Measurements from ENCODE around the gene OLFM2. TPM values are rescaled to one million over a fixed set of nuclear protein-coding genes. Genes with fewer than 3 reads are reported as not detected.
"Not testable (repeated sequence)": the region's sequence is repeated elsewhere in the genome, so short reads cannot be mapped to it uniquely, and the experiment has no call there.

Gene OLFM2
- polyA plus RNA-seq, 1 donor from 2014 or later, result 68.6 TPM

- H2AFZ ChIP-seq (ENCODE audit: low read depth, low read length), result no peak overlapping the region
- H3F3A ChIP-seq (ENCODE audit: insufficient read depth, low read length, poor library complexity, severe bottlenecking), result no peaks in the 10 kb centered on the region
- no peak overlapping the region for H3K27ac ChIP-seq (ENCODE audit: low read length)
- no peak overlapping the region for H3K4me2 ChIP-seq (ENCODE audit: low read length)
- no peak overlapping the region for H3K9ac ChIP-seq (ENCODE audit: low read length)
- no peaks in the 10 kb centered on the region for H3K36me3 ChIP-seq (ENCODE audit: insufficient read depth, low read length)
- no peaks in the 10 kb centered on the region for H3K9me2 ChIP-seq (ENCODE audit: insufficient read depth, low read length)
- H4K20me1 ChIP-seq (ENCODE audit: insufficient read depth), result no peaks in the 10 kb centered on the region
- peak; percentile 63 for TF ChIP-seq CTCF (IDR thresholded peaks at IDR 0.05; ENCODE audit: poor library complexity, severe bottlenecking)
- TF ChIP-seq SMC3 (conservative IDR thresholded peaks at IDR 0.05; ENCODE audit: poor library complexity), result peak; percentile 54
- TF ChIP-seq RAD21 (conservative IDR thresholded peaks at IDR 0.05), result peak; percentile 53
- TF ChIP-seq MXI1 (conservative IDR thresholded peaks at IDR 0.05; ENCODE audit: poor library complexity, severe bottlenecking), result no peak
- H3K9me3 ChIP-seq (ENCODE audit: low read length), result no peaks in the 10 kb centered on the region
- no peaks in the 10 kb centered on the region for H3K27me3 ChIP-seq (ENCODE audit: insufficient read depth, low read depth, low read length)
- H3K4me3 ChIP-seq (ENCODE audit: low read length), result no peak overlapping the region
- H3K79me2 ChIP-seq (replicated peaks; ENCODE audit: insufficient read depth, low read length), result no peaks in the 10 kb centered on the region
Measured at GRCh38 chr19:9848060-9848459, 88.3 kb downstream of the OLFM2 start.

GRCh38 chr19:9847087-9847671 is 89.1 kb downstream of the OLFM2 start:
- Histone ChIP-seq H3K27ac (ENCODE audit: low read length) (no peak overlapping the region), H3K36me3 (ENCODE audit: insufficient read depth, low read length) (no peaks in the 10 kb centered on the region), H3K9me3 (ENCODE audit: low read length) (no peaks in the 10 kb centered on the region), H3K4me3 (ENCODE audit: low read length) (no peak overlapping the region), H2AFZ (ENCODE audit: low read depth, low read length) (no peak overlapping the region), H3K9ac (ENCODE audit: low read length) (no peak overlapping the region), H3F3A (ENCODE audit: insufficient read depth, low read length, poor library complexity, severe bottlenecking) (no peaks in the 10 kb centered on the region), H3K27me3 (ENCODE audit: insufficient read depth, low read depth, low read length) (no peaks in the 10 kb centered on the region), H3K9me2 (ENCODE audit: insufficient read depth, low read length) (no peaks in the 10 kb centered on the region), H3K4me2 (ENCODE audit: low read length) (no peak overlapping the region), H3K79me2 (replicated peaks; ENCODE audit: insufficient read depth, low read length) (no peaks in the 10 kb centered on the region), H4K20me1 (ENCODE audit: insufficient read depth) (no peaks in the 10 kb centered on the region)
- TF ChIP-seq SMC3 (conservative IDR thresholded peaks at IDR 0.05; ENCODE audit: poor library complexity), result no peak
- TF ChIP-seq RAD21 (conservative IDR thresholded peaks at IDR 0.05), result no peak
- TF ChIP-seq CTCF (IDR thresholded peaks at IDR 0.05; ENCODE audit: poor library complexity, severe bottlenecking), result no peak
- no peak for TF ChIP-seq TAF1 (IDR thresholded peaks at IDR 0.05; ENCODE audit: low read depth)
- no peak for TF ChIP-seq EP300 (conservative IDR thresholded peaks at IDR 0.05; ENCODE audit: poor library complexity, severe bottlenecking)
- TF ChIP-seq EZH2 (IDR thresholded peaks at IDR 0.05; ENCODE audit: borderline replicate concordance, insufficient read depth, low read length, poor library complexity, severe bottlenecking), result no peak
- TF ChIP-seq MXI1 (conservative IDR thresholded peaks at IDR 0.05; ENCODE audit: poor library complexity, severe bottlenecking), result no peak
- TF ChIP-seq REST (IDR thresholded peaks at IDR 0.05; ENCODE audit: borderline replicate concordance), result no peak
- TF ChIP-seq POLR2AphosphoS5 (IDR thresholded peaks at IDR 0.05), result no peak

GRCh38 chr19:9843626-9844273 is 92.6 kb downstream of the OLFM2 start:
- H3K4me2 ChIP-seq (ENCODE audit: low read length); H4K20me1 ChIP-seq (ENCODE audit: insufficient read depth); H3K27me3 ChIP-seq (ENCODE audit: insufficient read depth, low read depth, low read length); H2AFZ ChIP-seq (ENCODE audit: low read depth, low read length); H3K9ac ChIP-seq (ENCODE audit: low read length); H3K9me2 ChIP-seq (ENCODE audit: insufficient read depth, low read length); H3F3A ChIP-seq (ENCODE audit: insufficient read depth, low read length, poor library complexity, severe bottlenecking); H3K36me3 ChIP-seq (ENCODE audit: insufficient read depth, low read length); H3K4me3 ChIP-seq (ENCODE audit: low read length); H3K79me2 ChIP-seq (replicated peaks; ENCODE audit: insufficient read depth, low read length); H3K27ac ChIP-seq (ENCODE audit: low read length); H3K9me3 ChIP-seq (ENCODE audit: low read length): not testable (repeated sequence)
